AG09309 (cell line): ENCODE measurements around the gene OLIG3.

Experiments
- DNase-seq: peaks from one replicate; pipeline ENCODE4 v3.0.0-alpha.2; 2010; ENCODE audit warnings: low read depth
- H3K4me3 ChIP-seq: 2 replicates; pipeline ENCODE4 v1.5.1; 2011; ENCODE audit warnings: mild to moderate bottlenecking, low read depth, low read length, moderate library complexity; ENCODE audit not compliant: control insufficient read depth
- CTCF ChIP-seq: IDR thresholded peaks from 2 replicates; pipeline ENCODE4 v1.5.1; 2011; ENCODE audit warnings: mild to moderate bottlenecking, low read depth, low read length, inconsistent platforms; ENCODE audit not compliant: insufficient read depth, control insufficient read depth; ENCODE audit errors: missing control alignments

OLIG3 gene

GRCh38 chr6:137494281-137494987 is at the start of gene OLIG3:
Gene OLIG3, minus strand, starts transcription at chr6:137494394. Its CDS starts 224 bp downstream, at chr6:137494170.
- no peak for DNase-seq
- H3K4me3 ChIP-seq: no peak within 1 kb of the TSS
- no peak for TF ChIP-seq CTCF

- no peak for DNase-seq
- no peak overlapping the region for H3K4me3 ChIP-seq
- no peak for TF ChIP-seq CTCF
Observed at GRCh38 chr6:137543114-137543513, 48.9 kb upstream of the OLIG3 start.

- no peak overlapping the region for H3K4me3 ChIP-seq
- no peak for DNase-seq
- no peak for TF ChIP-seq CTCF
Observed at GRCh38 chr6:137542713-137543112, 48.5 kb upstream of the OLIG3 start.

- TF ChIP-seq CTCF: no peak
- DNase-seq: no peak
- H3K4me3 ChIP-seq: no peak overlapping the region
Observed at GRCh38 chr6:137541534-137542063, 47.4 kb upstream of the OLIG3 start.

DNA sequence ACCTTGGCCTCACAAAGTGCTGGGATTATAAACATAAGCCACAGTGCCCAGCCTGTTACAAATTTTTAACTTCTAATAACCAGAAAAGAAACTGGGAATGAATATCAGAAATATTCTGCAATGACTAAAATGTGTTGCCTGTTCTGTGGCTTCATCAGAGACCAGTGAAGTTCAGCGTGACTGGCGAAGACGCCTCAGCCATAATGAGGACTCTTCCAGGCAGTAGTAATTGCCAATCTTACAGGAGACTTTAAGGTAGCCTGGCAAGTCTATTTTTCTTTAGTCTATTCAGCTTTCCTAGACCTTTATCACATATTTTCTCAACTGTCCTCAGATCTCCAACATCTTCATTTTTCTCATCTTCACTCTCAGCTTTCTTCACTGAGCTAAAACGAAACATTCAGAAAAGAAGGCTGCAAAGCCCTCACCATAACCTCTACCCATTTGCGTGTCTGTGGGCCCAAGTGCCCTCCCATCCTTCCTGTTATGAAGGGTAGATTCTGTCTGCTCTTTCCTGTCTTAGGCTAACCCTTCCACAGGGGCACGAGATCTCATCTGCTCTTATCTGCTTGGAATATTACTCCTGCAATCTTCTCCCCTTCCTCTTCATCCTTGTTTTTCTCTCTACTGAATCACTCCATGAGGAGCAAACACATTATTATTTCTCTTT is 42.0 kb upstream of the OLIG3 start:
- TF ChIP-seq CTCF: no peak
- no peak overlapping the region for H3K4me3 ChIP-seq
- no peak for DNase-seq

- H3K4me3 ChIP-seq: no peak overlapping the region
- no peak for TF ChIP-seq CTCF
Observed at GRCh38 chr6:137531376-137532092, 37.3 kb upstream of the OLIG3 start.

More at GRCh38 chr6:137531376-137532092, 37.3 kb upstream of the OLIG3 start:
- no peak for DNase-seq
